Endothelial cell of umbilical vein (primary cell): ENCODE measurements around the gene SPACA9.

Experiments used
- CTCF ChIP-seq, 2 donors: IDR thresholded peaks; 1 replicate in 1 of 2; 2 replicates in 1 of 2; pipeline ENCODE4 v1.5.1; 2011; ENCODE audit warnings: low read length in 2 of 2, mild to moderate bottlenecking in 2 of 2, moderate library complexity in 2 of 2, control low read depth in 1 of 2, inconsistent platforms in 1 of 2, low read depth in 1 of 2; ENCODE audit not compliant: insufficient read depth in 1 of 2; ENCODE audit errors: extremely low read depth in 1 of 2
- POLR2AphosphoS5 ChIP-seq: IDR thresholded peaks from 2 replicates; pipeline ENCODE4 v1.6.1; 2012; ENCODE audit warnings: low read depth, mild to moderate bottlenecking, control low read depth, low read length, moderate library complexity; ENCODE audit not compliant: insufficient read depth

GRCh38 chr9:132923346-132923902 is 44.7 kb downstream of the SPACA9 start:
- TF ChIP-seq POLR2AphosphoS5 (no peak), CTCF (IDR thresholded peaks at IDR 0.05; ENCODE audit: extremely low read depth in 1 of 2, insufficient read depth in 1 of 2, low read depth in 1 of 2, low read length in 2 of 2) (no peak)
